Ishikawa (cell line): ENCODE measurements around the gene RNU6-9.

Experiments
- CREB1 ChIP-seq: IDR thresholded peaks from 2 replicates; pipeline ENCODE4 v1.6.1; 2012; ENCODE audit warnings: low read depth
- EP300 ChIP-seq: IDR thresholded peaks from 2 replicates; pipeline ENCODE4 v1.6.1; 2012; ENCODE audit warnings: borderline replicate concordance
- FOXM1 ChIP-seq: IDR thresholded peaks from 2 replicates; pipeline ENCODE4 v1.6.1; 2012; ENCODE audit warnings: low read depth, borderline replicate concordance
- ZBTB7A ChIP-seq: IDR thresholded peaks from 2 replicates; pipeline ENCODE4 v1.6.1; 2012; ENCODE audit warnings: low read depth
- TF ChIP-seq, protein P1 (sequence below): IDR thresholded peaks from 2 replicates; pipeline ENCODE4 v1.6.1; 2012; ENCODE audit warnings: low read depth, mild to moderate bottlenecking
- TF ChIP-seq, protein P2 (sequence below): IDR thresholded peaks from 2 replicates; pipeline ENCODE4 v1.6.1; 2012

DNA sequence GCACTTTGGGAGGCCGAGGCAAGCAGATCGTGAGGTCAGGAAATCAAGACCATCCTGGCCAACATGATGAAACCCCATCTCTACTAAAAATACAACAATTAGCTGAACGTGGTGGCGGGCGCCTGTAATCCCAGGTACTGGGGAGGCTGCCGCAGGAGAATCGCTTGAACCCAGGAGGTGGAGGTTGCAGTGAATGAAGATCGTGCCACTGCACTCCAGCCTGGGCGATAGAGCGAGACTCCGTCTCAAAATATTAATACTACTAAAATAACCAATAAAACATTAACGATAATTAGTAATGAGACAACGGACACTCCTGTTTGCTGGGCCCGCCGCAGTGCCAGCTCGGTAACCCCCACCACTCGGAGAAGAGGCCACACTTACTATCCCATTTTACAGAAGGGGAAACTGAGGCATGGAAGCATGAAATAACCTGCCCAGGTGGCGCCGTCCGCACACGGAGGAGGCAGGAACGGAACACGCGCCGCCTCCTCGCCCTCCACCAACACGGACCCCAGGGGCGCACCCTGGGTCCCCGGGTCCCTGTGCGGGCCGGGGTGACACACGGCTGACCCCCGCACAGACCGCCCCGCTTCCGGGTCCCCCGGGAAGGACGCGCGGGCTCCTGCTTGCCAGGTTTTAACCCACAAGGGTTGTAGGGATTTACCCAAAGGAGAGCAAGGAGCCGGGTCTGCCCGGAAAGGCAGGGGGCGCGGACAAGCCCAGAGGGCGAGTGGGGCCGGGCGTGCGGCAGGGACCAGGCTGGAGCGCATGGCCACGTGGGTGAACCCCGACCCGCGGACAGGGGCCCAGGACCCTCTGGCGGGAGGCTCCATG is 18.1 kb downstream of the RNU6-9 start:
- TF ChIP-seq, protein P1, sequence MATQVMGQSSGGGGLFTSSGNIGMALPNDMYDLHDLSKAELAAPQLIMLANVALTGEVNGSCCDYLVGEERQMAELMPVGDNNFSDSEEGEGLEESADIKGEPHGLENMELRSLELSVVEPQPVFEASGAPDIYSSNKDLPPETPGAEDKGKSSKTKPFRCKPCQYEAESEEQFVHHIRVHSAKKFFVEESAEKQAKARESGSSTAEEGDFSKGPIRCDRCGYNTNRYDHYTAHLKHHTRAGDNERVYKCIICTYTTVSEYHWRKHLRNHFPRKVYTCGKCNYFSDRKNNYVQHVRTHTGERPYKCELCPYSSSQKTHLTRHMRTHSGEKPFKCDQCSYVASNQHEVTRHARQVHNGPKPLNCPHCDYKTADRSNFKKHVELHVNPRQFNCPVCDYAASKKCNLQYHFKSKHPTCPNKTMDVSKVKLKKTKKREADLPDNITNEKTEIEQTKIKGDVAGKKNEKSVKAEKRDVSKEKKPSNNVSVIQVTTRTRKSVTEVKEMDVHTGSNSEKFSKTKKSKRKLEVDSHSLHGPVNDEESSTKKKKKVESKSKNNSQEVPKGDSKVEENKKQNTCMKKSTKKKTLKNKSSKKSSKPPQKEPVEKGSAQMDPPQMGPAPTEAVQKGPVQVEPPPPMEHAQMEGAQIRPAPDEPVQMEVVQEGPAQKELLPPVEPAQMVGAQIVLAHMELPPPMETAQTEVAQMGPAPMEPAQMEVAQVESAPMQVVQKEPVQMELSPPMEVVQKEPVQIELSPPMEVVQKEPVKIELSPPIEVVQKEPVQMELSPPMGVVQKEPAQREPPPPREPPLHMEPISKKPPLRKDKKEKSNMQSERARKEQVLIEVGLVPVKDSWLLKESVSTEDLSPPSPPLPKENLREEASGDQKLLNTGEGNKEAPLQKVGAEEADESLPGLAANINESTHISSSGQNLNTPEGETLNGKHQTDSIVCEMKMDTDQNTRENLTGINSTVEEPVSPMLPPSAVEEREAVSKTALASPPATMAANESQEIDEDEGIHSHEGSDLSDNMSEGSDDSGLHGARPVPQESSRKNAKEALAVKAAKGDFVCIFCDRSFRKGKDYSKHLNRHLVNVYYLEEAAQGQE: no peak
- no peak for TF ChIP-seq EP300
- TF ChIP-seq ZBTB7A: no peak
- no peak for TF ChIP-seq FOXM1
- TF ChIP-seq CREB1: no peak
- TF ChIP-seq, protein P2, sequence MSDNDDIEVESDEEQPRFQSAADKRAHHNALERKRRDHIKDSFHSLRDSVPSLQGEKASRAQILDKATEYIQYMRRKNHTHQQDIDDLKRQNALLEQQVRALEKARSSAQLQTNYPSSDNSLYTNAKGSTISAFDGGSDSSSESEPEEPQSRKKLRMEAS: no peak
